ENCODE measurements around the gene ZNF70.

ZNF70 gene

DNA sequence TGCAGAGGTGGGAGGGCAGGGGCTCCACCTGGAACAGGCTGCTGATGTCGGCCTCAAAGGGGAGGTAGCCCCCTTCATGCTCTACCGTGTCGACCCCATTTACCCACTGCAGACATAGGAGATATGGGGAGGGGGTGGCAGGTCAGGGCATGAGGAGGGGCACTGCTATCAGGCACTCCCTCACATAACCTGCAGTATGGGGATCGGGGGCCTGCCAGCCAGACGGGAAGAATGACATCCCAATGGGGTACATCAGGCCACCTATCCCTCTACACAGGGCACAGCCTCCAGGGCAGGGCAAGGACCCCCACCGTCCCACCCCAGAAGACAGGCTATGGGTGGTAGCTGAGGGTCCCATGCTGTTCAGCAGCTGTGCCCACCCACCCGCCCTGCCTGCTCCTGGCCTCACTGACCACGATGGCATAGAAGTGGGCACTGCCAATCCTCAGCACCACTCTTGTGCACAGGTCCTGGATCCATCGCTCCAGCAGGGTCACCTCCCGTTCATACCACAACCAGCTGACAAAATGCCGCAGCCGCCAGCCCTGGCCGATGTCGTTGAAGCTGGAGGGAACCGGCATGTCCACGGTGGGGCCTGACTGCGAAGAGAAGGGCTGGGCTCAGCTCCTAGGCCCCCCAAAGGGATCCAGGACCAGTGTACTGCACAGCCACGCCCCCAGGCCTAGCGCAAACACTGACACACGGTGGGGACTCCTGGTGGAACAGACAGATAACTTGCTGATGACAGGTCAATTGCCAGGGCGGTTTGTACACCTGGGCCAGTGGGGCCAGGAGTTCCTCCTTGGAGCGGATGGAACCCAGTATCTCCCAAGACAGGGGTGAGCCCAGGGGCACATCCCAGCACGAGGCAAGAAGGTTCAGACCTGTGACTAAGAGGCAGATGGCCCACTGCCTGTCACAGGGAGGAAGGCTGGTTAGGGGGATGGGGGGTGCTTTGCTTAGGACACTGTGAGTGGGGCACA is 36.0 kb downstream of the ZNF70 start:
- no peak for DNase-seq

- no peak for DNase-seq
These were observed 37.0 kb downstream of the ZNF70 start for GRCh38 chr22:23713696-23714595.

GRCh38 chr22:23712256-23712655 is 38.7 kb downstream of the ZNF70 start:
- DNase-seq: no peak

DNA sequence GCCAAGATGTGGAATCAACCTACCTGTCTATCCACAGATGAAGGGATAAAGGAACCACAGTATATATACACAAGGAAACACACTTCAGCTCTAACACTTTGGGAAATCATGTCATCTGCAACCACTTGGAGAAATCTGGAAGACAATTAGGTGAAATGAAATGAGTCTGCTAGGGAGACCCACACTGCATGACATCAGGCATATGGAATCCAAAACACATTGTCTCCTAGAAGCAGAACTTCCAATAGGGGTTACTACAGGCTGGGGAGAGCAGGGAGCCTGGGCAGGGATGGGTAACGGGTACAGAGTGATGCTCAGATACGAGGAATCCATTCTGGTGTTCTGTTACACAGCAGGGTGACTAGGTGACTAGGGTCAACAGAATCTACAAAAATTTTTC is 41.8 kb downstream of the ZNF70 start:
- no peak for DNase-seq

- no peak for DNase-seq
These were observed 42.6 kb downstream of the ZNF70 start for GRCh38 chr22:23708270-23708669.

- no peak for DNase-seq
These were observed 45.6 kb downstream of the ZNF70 start for GRCh38 chr22:23705358-23705757.

- DNase-seq: no peak
These were observed 46.1 kb downstream of the ZNF70 start for GRCh38 chr22:23704829-23705228.

GRCh38 chr22:23704062-23704461 is 46.9 kb downstream of the ZNF70 start:
- no peak for DNase-seq

- DNase-seq: no peak
These were observed 50.2 kb downstream of the ZNF70 start for GRCh38 chr22:23700706-23701105.

GRCh38 chr22:23698673-23699235 is 52.2 kb downstream of the ZNF70 start:
- no peak for DNase-seq

DNA sequence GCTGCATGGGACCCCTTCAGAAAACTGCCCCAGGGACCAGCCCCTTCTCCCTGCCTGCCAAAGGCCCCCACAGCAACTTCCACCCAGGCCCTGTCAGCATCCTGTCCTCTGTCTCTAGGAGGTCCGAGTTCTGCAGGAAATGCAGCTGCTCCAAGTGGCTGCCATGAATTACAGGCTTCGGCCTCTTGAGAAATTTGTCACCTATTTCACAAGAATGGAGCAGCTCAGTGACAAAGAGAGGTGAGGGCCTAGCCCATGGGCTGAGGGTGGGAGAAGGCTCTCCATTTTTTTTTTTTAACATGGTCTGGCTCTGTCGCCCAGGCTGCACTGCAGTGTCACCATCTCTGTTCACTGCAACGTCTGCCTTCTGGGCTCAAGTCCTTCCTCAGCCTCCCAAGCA is 52.8 kb downstream of the ZNF70 start:
- no peak for DNase-seq

GRCh38 chr22:23697031-23697970 is 53.6 kb downstream of the ZNF70 start:
- DNase-seq: no peak

- DNase-seq: no peak
These were observed 54.5 kb downstream of the ZNF70 start for GRCh38 chr22:23696326-23696851.

- no peak for DNase-seq
These were observed 55.2 kb downstream of the ZNF70 start for GRCh38 chr22:23695571-23696325.

DNA sequence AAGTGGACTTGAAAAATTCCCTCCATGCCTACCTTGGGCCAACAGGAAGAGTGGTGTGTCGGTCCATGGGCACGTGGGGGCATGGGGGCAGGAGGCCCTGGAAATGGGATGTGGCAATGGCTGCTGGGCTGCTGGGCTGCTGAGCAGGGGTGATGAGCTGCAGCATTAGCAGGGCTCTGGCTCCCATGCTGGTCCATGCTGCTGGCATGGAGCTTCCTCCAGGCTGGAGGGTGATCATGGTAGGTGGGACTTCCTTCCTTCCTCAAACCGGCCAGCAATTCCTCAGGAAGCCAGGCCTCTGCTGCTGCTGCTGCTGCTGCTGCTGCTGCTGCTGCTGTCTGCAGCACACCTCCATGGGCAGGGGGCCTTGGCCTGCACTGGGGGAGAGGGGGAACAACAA is 55.8 kb downstream of the ZNF70 start:
- no peak for DNase-seq

DNA sequence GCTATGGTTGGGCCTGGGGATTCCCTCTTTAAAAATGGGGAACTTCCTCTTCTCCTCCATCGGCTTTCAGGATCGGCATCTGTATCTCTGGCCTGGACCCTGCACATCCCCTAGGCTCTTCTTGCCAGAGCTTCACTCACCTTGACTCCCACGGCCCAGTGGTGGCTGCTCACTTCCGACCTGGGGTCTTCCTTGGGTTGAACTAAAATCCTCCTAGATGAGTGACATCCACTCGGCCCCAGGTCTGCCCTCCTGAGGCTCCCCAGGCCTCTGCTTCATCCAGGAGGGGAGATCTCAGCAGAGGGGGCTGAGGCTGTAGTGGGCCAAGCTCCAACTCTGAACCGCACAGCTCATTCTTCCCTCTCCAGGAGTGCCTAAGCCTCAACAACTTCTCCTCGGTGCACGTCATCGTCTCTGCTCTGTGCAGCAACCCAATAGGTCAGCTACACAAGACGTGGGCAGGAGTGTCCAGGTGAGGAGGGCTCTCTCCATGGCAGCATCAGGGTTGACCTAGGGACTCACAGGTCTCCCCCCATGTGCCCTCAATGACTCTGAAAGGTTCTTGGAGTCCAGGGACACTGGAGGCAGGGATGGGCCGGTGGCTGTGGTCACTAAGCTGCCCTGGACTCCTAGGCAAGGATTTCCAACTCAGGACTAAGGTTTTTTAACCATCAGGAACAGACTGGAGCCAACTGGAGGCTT is 56.8 kb downstream of the ZNF70 start:
- no peak for DNase-seq

DNA sequence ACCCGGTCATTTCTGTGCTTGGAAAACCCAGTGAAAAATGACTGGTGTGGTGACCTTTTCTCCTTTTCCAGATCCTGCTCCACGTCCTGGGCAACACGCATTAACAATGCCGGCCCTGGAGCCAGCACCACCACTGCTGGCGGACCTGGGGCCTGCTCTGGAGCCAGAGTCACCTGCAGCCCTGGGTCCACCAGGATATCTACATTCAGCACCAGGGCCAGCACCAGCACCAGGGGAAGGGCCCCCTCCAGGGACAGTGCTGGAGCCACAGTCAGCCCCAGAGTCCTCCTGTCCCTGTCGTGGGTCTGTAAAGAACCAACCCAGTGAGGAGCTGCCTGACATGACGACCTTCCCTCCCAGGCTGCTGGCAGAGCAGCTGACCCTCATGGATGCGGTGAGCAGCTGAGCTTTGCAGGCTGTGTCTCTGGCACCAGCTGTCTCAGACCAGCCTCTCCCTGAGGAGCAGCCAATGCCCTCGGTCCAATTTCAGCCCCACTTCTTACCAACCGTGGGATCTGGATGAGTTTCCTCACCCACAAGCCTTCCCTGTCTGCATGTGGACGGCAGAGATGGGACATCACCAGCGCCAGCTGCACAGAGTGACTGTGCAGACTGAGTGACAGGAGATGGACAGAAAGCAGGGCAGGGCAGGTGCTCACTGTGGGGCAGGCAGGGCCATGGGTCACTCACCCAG is 58.2 kb downstream of the ZNF70 start:
- DNase-seq: no peak

DNA sequence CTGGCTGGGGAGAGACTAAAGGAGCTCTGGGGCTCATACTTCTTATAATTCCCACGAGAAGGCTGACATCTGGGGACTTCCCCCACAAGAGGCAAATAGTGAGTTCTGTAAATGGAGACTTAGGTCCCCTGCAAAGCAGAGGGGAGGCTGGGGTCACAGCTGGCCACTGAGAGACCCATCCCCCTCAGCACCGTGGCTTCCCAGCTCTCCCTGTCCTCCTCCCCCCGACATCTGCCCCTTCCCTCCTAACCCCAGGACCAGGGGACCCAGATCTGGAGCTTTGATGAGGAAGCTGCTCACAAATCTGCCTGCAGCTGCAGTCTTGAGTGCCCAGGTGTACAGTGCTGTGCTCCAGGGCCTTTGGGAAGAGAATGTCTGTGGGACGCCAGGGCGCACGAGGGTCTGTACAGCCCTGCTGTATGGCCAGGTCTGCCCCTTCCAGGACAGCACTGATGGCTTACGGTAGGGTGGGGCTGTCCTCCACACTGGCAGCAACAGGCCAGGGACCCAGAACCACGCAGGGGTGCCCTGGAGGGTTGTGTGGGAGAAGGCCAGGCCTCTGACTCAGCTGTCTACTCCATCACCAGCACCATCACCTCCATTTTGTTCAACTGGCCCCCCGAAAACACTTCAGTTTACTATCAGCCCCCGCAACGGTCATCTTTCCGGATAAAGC is 59.0 kb downstream of the ZNF70 start:
- no peak for DNase-seq

GRCh38 chr22:23690713-23691112 is 60.2 kb downstream of the ZNF70 start, which contains the start of gene RGL4:
RGL4 (plus strand) TSS chr22:23691013; CDS start chr22:23692031, 1,018 bp downstream.
- no peak for DNase-seq
